Glomerular visceral epithelial cell (primary cell): Measurements from ENCODE around the gene ZBTB1.
"Not testable (repeated sequence)": the region's sequence is repeated elsewhere in the genome, so short reads cannot be mapped to it uniquely, and the experiment has no call there.

ENCODE experiments used
- DNase-seq: peaks from one replicate; pipeline ENCODE4 v3.0.0-alpha.2; 2016; ENCODE audit errors: extremely low spot score

Gene ZBTB1

DNA sequence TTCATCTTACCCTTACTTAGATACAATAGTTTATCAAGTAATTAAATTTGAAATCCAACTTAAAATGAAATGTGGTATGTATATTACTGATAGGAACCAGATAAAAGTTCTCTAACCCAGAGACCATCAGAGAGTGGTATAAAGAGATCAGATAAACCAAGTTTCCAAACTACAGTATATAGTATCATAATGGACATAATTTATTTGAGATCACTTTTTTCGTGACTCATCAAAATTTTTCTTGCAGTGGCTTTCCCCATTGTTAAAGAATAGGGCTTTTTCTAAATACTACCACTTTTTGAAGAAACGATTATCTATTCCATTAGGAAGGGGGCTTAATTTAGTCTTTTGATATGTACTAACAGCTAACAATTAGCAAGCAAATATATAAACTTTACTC is 20.8 kb downstream of the ZBTB1 start:
- DNase-seq, result no peak

DNA sequence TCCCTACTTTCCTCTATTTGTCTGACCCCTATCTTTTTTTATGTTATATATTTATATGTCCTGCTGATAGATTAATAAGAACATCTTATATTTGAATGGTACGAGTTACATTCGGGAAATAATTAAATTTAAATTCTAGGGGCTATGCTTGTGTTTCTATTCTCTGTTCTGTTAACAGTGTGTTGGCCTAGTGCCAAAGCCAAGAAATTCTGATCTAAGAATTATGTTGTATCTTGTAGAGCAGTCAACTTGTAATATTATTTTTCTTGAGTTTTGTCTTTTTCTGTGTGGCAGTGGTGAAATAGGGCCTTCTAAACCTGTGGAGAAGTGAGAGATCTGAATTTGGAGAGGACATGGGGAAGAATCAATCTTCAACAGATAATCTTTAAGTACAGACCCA is 27.0 kb downstream of the ZBTB1 start:
- DNase-seq, result no peak

DNA sequence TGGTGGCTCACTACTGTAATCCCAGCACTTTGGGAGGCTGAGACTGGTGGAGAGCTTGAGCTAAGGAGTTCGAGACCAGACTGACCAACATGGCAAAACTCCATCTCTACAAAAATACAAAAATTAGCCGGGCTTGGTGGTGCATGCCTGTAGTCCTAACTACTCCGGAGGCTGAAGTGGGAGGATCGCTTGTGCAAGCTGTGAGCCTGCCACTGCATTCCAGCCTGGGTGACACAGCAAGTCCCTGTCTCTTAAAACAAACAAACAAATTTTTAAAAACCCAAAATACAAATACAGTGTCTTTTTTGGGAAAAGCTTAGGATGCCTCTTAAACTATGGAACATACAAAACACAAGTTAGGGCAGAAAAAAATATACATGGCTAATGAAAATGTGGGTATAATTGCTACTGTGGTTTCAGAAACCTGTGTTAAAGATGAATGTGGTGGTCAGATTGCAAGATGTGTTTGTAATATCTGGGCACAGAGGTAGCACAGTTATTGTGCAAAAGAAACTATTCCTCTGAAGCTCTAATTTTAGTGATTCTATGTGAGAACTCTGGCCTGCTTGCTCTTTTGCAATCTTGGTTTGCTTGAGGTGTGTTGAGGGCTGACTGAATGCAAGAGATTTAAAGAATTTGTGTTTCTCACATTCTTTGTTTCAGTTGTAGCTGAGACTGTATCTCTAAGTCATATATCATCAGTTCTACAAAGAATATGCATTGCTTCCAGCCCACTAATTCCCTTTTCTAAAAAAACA is 32.1 kb downstream of the ZBTB1 start:
- peak; percentile 15 for DNase-seq

DNA sequence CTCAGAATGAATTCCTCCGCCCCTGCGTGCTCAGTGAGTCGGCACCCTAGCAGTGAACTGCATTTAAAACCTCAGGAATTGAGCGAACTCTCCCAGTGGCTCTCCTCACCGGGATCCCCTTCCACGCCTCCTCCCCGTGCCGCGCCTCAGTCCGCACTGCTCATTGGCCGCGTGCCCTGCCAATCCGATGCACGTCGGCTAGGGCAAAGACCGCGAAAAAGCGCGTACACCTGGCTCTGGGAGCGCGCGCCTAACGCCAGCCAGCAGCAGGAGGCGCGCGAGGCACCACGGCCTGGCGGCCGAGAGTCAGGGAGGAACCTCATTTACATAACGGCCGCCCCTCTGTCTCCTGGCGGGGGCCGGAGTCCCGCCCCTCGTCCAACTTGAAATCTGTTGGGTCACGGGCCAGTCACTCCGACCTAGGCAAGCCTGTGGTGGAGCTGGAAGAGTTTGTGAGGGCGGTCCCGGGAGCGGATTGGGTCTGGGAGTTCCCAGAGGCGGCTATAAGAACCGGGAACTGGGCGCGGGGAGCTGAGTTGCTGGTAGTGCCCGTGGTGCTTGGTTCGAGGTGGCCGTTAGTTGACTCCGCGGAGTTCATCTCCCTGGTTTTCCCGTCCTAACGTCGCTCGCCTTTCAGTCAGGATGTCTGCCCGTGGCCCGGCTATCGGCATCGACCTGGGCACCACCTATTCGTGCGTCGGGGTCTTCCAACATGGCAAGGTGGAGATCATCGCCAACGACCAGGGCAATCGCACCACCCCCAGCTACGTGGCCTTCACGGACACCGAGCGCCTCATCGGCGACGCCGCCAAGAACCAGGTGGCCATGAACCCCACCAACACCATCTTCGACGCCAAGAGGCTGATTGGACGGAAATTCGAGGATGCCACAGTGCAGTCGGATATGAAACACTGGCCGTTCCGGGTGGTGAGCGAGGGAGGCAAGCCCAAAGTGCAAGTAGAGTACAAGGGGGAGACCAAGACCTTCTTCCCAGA is 35.9 kb downstream of the ZBTB1 start, which contains the start of gene HSPA2:
Gene HSPA2 (plus strand): TSS at position 534 of the 995 bp plus-strand sequence. CDS start 109 bp downstream, at position 643.
- peak; percentile 100 for DNase-seq

DNA sequence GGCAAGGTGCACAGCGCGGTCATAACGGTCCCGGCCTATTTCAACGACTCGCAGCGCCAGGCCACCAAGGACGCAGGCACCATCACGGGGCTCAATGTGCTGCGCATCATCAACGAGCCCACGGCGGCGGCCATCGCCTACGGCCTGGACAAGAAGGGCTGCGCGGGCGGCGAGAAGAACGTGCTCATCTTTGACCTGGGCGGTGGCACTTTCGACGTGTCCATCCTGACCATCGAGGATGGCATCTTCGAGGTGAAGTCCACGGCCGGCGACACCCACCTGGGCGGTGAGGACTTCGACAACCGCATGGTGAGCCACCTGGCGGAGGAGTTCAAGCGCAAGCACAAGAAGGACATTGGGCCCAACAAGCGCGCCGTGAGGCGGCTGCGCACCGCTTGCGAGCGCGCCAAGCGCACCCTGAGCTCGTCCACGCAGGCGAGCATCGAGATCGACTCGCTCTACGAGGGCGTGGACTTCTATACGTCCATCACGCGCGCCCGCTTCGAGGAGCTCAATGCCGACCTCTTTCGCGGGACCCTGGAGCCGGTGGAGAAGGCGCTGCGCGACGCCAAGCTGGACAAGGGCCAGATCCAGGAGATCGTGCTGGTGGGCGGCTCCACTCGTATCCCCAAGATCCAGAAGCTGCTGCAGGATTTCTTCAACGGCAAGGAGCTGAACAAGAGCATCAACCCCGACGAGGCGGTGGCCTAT is 36.8 kb downstream of the ZBTB1 start:
- no peak for DNase-seq

DNA sequence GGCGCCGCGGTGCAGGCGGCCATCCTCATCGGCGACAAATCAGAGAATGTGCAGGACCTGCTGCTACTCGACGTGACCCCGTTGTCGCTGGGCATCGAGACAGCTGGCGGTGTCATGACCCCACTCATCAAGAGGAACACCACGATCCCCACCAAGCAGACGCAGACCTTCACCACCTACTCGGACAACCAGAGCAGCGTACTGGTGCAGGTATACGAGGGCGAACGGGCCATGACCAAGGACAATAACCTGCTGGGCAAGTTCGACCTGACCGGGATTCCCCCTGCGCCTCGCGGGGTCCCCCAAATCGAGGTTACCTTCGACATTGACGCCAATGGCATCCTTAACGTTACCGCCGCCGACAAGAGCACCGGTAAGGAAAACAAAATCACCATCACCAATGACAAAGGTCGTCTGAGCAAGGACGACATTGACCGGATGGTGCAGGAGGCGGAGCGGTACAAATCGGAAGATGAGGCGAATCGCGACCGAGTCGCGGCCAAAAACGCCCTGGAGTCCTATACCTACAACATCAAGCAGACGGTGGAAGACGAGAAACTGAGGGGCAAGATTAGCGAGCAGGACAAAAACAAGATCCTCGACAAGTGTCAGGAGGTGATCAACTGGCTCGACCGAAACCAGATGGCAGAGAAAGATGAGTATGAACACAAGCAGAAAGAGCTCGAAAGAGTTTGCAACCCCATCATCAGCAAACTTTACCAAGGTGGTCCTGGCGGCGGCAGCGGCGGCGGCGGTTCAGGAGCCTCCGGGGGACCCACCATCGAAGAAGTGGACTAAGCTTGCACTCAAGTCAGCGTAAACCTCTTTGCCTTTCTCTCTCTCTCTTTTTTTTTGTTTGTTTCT is 37.6 kb downstream of the ZBTB1 start:
- no peak for DNase-seq

DNA sequence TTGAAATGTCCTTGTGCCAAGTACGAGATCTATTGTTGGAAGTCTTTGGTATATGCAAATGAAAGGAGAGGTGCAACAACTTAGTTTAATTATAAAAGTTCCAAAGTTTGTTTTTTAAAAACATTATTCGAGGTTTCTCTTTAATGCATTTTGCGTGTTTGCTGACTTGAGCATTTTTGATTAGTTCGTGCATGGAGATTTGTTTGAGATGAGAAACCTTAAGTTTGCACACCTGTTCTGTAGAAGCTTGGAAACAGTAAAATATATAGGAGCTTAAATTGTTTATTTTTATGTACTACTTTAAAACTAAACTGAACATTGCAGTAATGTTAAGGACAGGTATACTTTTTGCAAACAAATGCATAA is 38.2 kb downstream of the ZBTB1 start:
- DNase-seq, result no peak

DNA sequence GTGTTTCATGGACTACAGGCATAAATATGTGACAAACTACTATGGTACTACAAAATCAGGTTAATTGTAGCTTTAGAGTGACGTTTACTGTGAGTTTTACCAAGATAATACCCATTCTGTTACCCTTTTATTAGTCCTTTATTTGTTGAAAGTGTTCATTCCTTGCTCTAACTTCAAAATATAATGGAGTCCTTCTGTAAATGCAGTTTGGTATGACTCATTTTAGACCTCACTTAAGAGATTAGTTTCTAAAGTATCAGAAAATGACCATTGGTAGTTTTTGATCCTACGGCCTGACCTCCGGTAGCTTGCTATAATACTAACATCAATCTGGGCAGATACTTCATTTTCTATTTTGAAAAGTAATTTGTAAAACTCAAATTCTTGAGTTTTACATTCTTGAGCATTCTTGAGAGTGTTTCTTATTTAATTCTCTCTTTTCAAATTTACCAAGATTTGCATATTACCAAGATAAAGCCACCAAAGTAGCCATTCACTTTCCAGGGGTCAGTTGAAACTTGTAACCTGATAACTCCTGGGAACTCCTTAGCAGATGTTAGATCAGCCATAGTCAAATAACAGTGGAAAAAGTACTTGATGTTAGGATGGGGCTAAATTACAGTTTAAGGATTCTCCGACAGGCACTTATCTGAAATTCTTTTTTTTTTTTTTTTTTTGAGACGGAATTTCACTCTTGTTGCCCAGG is 40.2 kb downstream of the ZBTB1 start:
- no peak for DNase-seq

DNA sequence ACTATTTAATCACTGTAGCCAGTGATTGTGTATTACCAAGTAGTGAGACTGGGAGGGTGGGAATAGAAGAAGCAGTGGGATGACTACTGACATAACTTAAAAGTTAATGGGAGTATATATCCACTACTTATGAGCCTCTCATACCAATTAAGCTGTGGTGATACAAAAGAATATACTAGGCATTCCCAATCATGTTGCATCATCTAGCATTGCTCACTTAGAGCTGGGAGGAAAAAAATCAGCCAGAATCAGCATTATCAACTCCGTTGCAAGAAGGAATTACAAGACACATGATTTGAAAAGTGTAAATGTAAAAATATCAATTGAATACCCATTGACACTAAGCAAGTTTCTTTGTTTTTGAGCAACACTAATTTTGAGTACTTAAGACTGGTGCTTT is 44.4 kb downstream of the ZBTB1 start:
- DNase-seq, result no peak

DNA sequence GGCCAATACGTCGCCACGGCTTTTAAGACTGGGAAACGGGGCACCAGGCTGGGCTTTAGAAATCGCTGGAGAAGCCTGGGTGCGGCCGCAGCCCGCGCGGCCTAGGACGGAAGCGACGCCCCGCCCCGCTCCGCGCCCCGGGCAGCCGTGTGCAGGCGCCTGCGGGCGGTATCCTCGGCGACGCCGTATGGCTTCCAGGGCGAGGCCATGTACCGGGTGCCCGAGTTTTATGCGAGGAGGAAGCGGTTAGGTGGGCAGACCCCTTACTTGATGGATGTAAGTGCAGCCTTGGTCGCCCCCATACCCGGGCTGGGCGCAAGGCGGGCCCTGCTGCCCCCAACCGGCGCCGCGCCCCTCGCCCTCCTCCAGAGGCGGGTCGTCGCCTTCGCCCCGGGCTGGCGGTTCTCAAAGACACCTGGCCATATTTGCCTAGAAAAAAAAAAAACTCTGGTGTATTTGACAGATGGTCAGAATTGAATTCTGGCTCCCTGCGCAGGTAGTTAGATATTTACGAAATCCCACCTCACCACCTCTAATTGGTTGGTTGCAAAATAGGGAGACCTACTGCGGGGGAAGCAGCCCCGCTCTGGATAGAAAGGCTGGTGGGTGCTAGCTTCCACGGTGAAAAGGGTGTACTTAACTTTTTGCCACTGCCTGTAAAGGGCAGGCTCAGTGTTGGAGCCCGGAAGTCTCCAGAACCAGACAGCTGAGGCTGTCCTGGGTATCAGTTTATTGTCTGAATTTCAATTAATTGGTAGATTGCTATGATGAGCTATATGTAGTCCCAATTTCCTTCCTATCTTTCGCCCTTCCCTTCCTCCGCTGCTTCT is 45.4 kb downstream of the ZBTB1 start, which contains the start of gene PPP1R36:
Gene PPP1R36 (plus strand): TSS at position 171 of the 830 bp plus-strand sequence. CDS start 37 bp downstream, at position 208.
- no peak for DNase-seq

DNA sequence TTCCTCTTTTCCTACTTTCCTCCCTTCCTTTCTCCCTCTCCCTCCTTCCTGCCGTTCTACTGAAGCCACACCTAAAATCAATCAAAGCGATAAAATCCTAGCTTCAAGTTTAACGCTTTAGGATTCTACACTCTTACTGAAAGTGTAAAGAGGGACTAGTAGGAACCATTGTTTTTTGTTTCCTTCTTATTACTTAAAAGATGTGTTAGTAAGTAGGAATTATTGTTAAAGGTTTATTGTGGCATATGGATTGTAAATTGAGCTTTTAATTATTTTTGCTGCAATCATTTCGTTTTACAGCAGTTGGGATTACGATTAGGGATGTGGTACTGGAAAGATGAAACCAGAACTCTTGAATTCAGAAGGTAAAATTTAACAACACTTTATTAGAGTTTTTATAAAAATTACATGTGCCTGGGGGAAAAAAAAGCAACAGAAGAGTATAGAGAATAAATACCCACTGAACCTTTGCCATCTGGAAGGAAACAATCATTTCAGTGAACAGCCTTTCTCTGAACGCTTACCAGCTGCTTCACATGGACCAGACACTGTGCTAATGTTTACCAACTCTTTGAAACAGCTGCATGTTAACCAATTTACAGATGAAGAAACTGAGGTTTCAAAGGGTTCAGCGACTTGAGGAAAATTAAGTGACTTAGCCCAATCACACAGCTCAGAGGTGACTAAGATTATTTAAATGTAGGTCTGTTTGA is 46.2 kb downstream of the ZBTB1 start:
- DNase-seq, result no peak

DNA sequence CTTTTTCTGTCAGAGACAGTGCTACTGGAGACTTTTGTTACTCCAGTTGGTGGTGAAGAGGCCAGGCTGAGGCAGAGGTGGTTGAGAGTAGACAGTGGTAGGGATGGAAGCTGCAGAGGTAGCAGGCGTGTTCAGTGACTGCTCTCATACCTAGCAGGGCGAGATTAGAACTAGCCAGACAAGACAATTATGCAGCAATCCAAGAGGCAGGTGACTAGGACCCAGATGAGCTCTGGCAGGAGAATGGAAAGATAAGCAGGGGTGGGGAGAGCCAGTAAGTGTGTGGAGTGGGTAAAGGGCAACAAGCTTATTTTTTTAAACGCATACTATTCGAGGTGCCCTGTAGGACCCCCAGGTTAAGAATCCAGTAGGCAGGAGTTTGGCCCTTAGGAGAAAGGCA is 50.0 kb downstream of the ZBTB1 start:
- no peak for DNase-seq

DNA sequence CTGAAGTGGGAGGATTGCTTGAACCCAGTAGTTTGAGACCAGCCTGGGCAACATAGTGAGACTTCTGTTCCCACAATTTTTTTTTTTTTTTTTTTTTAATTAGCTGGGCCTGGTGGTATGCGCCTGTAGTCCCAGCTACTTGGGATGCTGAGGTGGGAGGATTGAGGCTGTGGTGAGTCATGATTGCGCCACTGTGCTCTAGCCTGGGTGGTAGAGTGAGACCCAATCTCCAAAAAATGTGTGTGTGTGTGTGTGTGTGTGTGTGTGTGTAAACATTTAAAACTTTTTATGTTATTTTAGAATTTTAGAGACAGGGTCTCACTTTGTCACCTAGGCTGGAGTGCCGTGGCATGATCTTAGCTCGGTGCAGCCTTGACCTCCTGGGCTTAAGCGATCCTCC is 52.0 kb downstream of the ZBTB1 start:
- peak; percentile 20 for DNase-seq

DNA sequence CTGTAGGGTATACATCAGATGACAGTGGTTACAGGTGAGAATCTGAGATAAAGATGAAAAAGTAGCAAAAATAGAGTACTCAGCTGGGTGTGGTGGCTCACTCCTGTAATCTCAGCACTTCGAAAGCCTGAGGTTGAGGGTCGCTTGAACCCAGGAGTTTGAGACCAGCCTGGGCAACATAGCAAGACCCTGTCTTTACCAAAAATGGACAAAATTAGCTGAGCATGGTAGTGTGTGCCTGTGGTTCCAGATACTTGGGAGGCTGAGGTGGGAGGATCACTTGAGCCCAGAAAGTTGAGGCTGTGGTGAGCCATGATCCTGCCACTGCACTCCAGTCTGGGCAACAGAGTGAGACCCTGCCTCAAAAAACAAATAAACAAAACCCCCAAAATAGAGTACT is 53.6 kb downstream of the ZBTB1 start:
- DNase-seq, result not testable (repeated sequence)

DNA sequence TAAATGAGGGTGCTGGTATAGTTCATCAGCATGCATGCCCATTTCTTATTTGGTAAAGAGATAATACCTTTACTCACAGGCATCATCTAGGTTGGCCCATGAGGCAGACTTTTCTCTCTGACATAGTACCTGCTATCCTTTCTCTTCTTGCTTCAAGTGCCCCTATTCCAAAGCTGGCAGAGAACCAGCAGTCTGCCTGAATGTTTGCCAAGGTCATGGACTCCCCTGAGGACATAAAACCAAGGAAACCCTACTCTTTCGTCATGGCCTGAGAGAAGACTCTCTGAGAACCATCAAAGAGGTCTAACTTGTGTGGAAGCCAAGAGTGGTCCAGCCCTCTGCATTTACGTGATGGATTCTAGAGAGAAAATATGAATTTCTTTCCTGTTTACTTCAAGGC is 57.1 kb downstream of the ZBTB1 start:
- no peak for DNase-seq

DNA sequence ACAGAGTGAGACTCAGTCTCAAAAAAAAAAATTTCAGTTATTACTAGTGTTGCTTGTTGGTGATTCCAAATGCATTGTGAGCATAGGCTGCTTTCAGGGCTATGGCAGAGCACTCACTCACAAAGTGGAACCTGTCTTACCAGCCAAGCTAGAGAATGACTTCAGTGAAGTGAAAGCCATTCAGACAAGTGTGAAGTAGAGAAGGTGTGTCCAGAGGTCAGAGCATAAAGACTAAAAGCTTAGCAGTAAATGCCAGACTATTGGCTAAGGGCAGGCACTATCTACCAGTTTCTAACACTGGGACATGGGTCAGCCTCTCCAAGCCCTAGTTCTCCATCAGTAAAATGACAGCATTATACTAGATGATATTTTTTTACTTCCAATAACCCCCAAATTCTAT is 57.9 kb downstream of the ZBTB1 start:
- no peak for DNase-seq

DNA sequence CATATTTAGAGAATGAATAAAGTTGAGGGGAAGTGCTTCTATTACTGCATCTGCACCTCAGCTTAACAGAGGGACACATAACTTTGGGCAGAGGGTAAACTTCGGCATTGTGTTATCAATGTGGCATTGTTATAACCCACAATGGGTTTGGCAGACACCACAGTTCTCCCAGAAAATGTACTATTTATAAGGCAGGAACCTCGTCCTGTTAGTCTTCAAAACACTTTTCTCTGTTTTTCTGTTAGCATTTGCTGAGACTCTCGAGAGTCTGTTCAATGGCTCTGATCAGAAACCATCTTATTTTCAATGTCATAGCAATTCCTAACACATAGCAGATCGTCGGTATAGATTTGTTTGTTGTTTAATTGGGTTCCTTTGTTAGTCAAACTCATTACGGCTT is 59.1 kb downstream of the ZBTB1 start:
- DNase-seq, result no peak

DNA sequence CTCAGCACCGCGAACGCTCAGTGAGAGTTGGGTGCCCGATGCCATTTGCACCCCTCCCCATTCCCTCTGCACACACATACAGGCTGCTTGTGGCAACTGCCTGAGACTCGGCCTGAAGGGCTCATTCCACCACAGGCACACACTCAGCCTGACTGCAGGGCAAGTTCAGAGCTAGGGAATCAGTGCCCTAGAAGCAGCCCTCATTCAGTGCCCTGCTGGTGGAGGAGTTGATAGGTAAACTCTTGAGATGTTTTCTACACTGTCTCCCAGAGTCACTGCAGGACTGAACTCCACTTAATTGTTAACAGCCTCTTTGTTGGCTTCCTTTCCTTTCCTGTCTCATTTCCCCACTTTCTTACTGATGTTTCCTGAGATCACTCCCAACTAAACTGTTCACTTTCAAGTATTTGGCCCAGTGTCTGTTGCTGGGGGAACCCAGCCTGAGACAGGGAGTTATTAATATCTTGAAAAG is 62.1 kb downstream of the ZBTB1 start:
- no peak for DNase-seq

DNA sequence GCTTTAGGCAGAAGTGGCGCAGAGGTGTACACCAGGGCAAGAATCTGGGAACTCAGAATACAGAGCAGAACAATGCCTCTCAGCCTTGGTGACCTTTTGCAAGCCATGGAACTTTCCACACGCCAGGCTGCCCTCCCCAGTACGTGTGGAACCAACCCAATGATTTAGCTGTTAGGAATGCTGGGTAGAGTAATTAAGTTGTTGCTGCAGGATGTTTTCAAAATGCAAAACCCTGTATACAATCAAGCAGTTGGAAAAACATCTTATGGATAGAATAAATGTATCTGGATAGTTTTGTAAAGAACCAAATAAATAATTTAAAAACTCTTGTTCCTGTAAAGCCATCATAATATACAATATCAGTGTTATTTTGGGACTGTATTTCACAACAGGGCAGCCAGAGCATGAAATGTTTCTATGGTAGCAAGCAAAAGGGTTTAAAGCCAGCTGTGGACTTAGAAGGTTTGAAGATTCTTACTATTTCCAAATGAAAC is 64.6 kb downstream of the ZBTB1 start:
- peak; percentile 7 for DNase-seq
